Ascending aorta (tissue), 2 donors: ENCODE measurements around the gene PDE4B. TPM values are rescaled to one million over a fixed set of nuclear protein-coding genes. Genes with fewer than 3 reads are reported as not detected.

Experiments used
- DNase-seq, 2 donors: peaks; one replicate each; pipeline ENCODE4 v3.0.0-alpha.2; 2019; ENCODE audit warnings: low spot score in 2 of 2
- H3K27ac ChIP-seq, 2 donors: fragments of 200-600 bp; sonication (generic); one replicate each; pipeline ENCODE4 v1.5.1; 2016 to 2017; ENCODE audit warnings: mild to moderate bottlenecking in 1 of 2
- H3K27me3 ChIP-seq: fragments of 200-600 bp; sonication (generic); one replicate; pipeline ENCODE4 v1.5.1; 2017
- H3K36me3 ChIP-seq, 2 donors: fragments of 200-600 bp; sonication (generic); one replicate each; pipeline ENCODE4 v1.5.1; 2016
- H3K4me1 ChIP-seq, 2 donors: fragments of 200-600 bp; sonication (generic); one replicate each; pipeline ENCODE4 v1.5.1; 2016 to 2017; ENCODE audit warnings: mild to moderate bottlenecking in 1 of 2
- H3K4me3 ChIP-seq, 2 donors: fragments of 200-600 bp; sonication (generic); one replicate each; pipeline ENCODE4 v1.5.1; 2016 to 2017; ENCODE audit warnings: mild to moderate bottlenecking in 1 of 2
- H3K9me3 ChIP-seq, 2 donors: fragments of 200-600 bp; sonication (generic); one replicate each; pipeline ENCODE4 v1.5.1; 2016
- intact Hi-C: fragments of 100-400 bp; cut with DNase I; formaldehyde crosslinking; loops from one replicate; pipeline ENCODE4 v1.15.1; 2023
- total RNA-seq: library from RNA; depleted of rRNA; stranded (reverse); fragments of >200 nt; gene quantifications from one replicate; pipeline ENCODE4 v1.1.0, GENCODE V29; 2016
- TF ChIP-seq, protein P1 (sequence below), 3 experiments: fragments of 200-600 bp in 2 of 3; fragments of 450-650 bp in 1 of 3; sonication (generic) in 2 of 3; IDR thresholded peaks; one replicate each; pipeline ENCODE4 v1.5.1; 2016 to 2019; ENCODE audit warnings: antibody characterized with exemption in 3 of 3, mild to moderate bottlenecking in 1 of 3, moderate library complexity in 1 of 3

The PDE4B gene
- total RNA-seq, 1 donor from 2014 or later: 4.5 TPM

DNA sequence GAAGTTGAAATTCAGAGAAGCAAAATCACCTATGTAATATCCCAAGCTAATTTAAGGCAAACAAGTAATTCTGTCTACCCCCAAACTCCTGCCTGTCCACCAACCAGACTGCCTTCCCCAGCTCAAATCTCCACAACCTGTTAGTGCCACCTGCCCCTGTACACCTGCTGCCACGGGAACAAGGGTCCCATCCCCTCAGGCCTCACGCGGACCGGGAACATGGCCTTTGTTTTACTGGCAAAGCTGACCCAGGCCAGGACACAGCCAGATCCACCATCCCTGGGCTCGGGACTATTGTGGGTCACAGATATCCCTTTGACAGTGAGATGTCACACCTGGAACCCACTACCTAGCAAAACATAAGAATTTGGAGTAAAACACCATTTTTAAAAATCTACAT lies 601.9 kb downstream of the PDE4B start:
- no peak overlapping the region for H3K4me3 ChIP-seq
- intact Hi-C loops: no loop called here
- no peak overlapping the region for H3K27ac ChIP-seq
- H3K4me1 ChIP-seq: no peaks in the 10 kb centered on the region
- TF ChIP-seq, protein P1, sequence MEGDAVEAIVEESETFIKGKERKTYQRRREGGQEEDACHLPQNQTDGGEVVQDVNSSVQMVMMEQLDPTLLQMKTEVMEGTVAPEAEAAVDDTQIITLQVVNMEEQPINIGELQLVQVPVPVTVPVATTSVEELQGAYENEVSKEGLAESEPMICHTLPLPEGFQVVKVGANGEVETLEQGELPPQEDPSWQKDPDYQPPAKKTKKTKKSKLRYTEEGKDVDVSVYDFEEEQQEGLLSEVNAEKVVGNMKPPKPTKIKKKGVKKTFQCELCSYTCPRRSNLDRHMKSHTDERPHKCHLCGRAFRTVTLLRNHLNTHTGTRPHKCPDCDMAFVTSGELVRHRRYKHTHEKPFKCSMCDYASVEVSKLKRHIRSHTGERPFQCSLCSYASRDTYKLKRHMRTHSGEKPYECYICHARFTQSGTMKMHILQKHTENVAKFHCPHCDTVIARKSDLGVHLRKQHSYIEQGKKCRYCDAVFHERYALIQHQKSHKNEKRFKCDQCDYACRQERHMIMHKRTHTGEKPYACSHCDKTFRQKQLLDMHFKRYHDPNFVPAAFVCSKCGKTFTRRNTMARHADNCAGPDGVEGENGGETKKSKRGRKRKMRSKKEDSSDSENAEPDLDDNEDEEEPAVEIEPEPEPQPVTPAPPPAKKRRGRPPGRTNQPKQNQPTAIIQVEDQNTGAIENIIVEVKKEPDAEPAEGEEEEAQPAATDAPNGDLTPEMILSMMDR (IDR thresholded peaks at IDR 0.05): no peak
- H3K36me3 ChIP-seq: no peaks in the 10 kb centered on the region
- no peaks in the 10 kb centered on the region for H3K27me3 ChIP-seq
- no peaks in the 10 kb centered on the region for H3K9me3 ChIP-seq
- DNase-seq: no peak

DNA sequence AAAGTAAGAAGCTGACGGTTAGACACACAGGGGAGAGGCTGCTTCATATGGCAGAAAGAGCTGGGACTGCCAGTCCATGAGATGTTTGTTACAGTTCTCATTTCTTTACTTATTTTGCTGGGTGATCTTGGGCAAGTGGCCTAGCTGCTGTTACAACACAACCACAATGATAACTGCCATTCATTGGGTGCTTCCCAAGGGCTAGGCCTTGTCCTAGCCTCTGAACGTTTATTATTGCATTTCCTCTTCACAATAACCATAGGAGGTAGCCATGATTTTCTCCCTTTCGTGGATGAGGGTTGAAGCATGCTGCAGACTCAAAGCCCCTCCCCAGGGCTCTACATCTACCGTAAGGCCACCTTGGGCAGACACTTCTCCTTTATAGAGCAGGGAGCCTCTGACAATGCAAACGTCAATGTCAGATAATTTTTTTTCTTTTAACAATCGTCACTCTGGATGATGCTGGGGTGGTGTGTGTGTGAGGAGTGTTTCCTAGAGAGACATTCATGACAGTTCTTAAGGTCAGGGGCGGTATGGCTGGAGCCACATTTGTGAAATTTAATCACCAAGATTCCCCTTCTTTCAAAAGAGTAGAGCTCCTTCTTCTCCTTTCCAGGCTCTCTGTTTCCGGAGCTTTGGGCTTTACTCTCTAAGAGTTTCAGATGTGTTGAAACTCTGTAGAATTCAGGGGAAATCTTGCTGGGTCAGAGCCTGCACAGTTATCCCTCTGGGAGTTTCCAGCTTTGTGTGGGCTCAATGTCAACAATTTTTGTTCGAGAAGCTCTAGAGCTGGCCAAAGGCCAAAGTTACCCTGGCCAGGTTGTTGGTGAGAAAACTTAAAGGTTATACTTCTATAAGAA lies 602.7 kb downstream of the PDE4B start:
- Histone ChIP-seq H3K4me3 (no peak overlapping the region), H3K27me3 (no peaks in the 10 kb centered on the region), H3K4me1 (no peaks in the 10 kb centered on the region), H3K27ac (no peak overlapping the region), H3K36me3 (no peaks in the 10 kb centered on the region), H3K9me3 (no peaks in the 10 kb centered on the region)
- TF ChIP-seq, protein P1 (IDR thresholded peaks at IDR 0.05): no peak
- intact Hi-C loops: no loop called here
- DNase-seq: no peak

DNA sequence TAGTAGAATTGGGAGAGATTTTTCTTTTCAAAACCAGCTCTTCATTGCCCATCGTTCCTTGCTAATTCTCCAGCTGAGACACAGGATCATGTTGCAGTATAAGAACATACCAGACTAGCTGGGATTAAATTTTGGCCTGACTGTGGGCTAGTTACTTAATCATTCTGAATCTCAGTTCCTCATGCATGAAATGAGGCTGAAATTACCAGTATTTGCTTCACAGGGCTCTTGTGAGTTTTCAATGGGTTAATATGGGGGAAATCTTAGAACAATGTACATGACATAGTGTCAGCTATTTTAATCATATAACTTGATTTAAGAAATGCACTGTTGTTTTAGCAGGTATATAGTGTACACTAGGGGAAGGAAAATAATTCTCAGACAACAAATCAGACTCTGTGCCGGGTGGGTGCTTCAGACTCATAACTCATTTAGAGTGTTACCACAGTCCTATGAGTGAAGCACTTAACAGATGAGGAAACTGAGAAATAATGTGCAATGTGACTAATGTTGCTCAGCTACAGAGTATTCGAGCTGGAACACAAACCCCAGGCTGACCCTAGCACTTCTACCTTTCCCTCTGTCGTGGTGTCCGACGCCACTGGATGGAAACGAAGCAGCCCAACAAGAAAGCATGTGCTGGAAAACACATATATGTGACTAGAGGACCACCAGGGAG lies 603.7 kb downstream of the PDE4B start:
- Histone ChIP-seq H3K4me3 (no peak overlapping the region), H3K27ac (no peak overlapping the region), H3K4me1 (no peaks in the 10 kb centered on the region), H3K27me3 (no peaks in the 10 kb centered on the region), H3K36me3 (no peaks in the 10 kb centered on the region), H3K9me3 (no peaks in the 10 kb centered on the region)
- TF ChIP-seq, protein P1 (IDR thresholded peaks at IDR 0.05): no peak
- intact Hi-C loops: no loop called here
- DNase-seq: no peak

DNA sequence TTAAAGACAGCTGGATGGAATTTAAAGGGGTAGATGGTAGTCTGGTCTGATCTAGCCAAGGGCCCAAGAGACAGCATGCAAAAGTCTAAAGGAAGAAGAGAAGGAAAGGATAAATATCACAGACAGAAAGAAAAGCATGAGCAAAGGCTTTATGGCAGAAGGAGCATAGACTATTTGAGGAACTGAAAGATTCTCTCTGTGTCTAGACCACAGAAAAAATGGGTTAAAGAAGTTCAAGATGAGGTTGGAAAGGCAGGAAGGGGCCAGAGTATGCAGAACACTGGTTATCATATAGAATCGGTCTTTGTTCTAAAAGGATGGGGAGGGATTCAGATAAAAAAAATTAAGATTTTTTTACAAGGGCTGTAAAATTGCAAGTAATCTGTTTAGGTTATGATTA lies 604.5 kb downstream of the PDE4B start:
- H3K27ac ChIP-seq: no peak overlapping the region
- peaks cover 0 to 3% of the 10 kb centered on the region in 2 donors for H3K4me1 ChIP-seq
- TF ChIP-seq, protein P1 (IDR thresholded peaks at IDR 0.05): no peak
- no peak for DNase-seq
- H3K9me3 ChIP-seq: no peaks in the 10 kb centered on the region
- no peaks in the 10 kb centered on the region for H3K36me3 ChIP-seq
- H3K27me3 ChIP-seq: no peaks in the 10 kb centered on the region
- H3K4me3 ChIP-seq: no peak overlapping the region
- intact Hi-C loops: no loop called here

DNA sequence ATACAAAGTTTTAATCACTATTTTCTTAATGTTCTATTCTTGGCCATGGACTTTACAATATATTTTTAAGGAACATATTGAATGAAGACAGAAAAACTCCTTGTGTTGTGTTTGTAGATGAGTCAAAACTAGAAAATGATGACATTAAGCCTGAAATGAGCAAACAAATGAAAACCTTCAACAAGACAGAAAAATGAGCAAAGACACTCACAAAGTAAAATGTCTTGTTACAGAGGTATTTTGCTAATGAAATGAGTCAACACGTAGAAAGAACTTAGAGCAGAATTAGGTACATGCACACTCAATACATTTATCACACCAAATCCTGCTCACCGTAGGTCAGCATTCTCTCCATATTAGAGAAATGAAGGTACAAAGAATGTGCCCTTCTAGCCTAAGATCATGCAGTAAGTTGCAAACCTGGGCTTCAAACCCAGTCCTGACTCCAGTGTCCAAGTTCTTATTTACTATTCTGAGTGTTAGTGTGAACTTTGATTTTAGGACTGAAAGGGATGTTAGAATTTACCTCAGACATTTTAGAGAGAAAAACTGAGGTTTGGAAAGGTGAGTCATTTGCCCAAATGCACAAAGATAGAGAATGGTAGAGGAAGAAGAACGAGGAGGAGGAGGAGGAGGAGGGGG lies 607.3 kb downstream of the PDE4B start:
- Histone ChIP-seq H3K9me3 (no peaks in the 10 kb centered on the region), H3K27me3 (no peaks in the 10 kb centered on the region), H3K4me1 (peaks cover 0 to 14% of the 10 kb centered on the region in 2 donors), H3K27ac (no peak overlapping the region), H3K4me3 (no peak overlapping the region), H3K36me3 (no peaks in the 10 kb centered on the region)
- TF ChIP-seq, protein P1 (IDR thresholded peaks at IDR 0.05): no peak
- intact Hi-C loops: no loop called here
- no peak for DNase-seq
